Activated T-cell treated with anti-CD3 and anti-CD28 coated beads, Interleukin-2, amount 50 U/mL, for 72 hours (primary cell): ENCODE data around the gene DNAH6. TPM values are rescaled to one million over a fixed set of nuclear protein-coding genes. Genes with fewer than 3 reads are reported as not detected.

Experiments
- ATAC-seq, 2 donors: fragments of 150-1000 bp; cut with Tn5 transposase; replicated peaks in 1 of 2; 2 replicates each; pipeline ENCODE4 v1.10.0; 2021; ENCODE audit warnings: moderate library complexity in 2 of 2, mild to moderate bottlenecking in 1 of 2
- DNase-seq, 2 donors: peaks; one replicate each; pipeline ENCODE4 v3.0.0; 2021 to 2022; ENCODE audit warnings: mixed read lengths in 1 of 2
- H3K27ac Mint-ChIP-seq: one replicate; pipeline ENCODE4 v1.8.0; 2022; ENCODE audit warnings: mild to moderate bottlenecking, moderate library complexity, mixed read lengths
- H3K27me3 Mint-ChIP-seq: one replicate; pipeline ENCODE4 v1.8.0; 2022; ENCODE audit warnings: low read depth, mixed read lengths
- H3K36me3 Mint-ChIP-seq, 2 donors: one replicate each; pipeline ENCODE4 v1.8.0; 2022; ENCODE audit warnings: mixed read lengths in 2 of 2, mild to moderate bottlenecking in 1 of 2; ENCODE audit not compliant: insufficient read depth in 2 of 2
- H3K4me1 Mint-ChIP-seq: one replicate; pipeline ENCODE4 v1.8.0; 2022; ENCODE audit warnings: low read depth, mixed read lengths
- H3K4me3 Mint-ChIP-seq, 2 donors: one replicate each; pipeline ENCODE4 v1.8.0; 2022; ENCODE audit warnings: mild to moderate bottlenecking in 2 of 2, mixed read lengths in 2 of 2, moderate library complexity in 2 of 2
- H3K9me3 Mint-ChIP-seq, 2 donors: one replicate each; pipeline ENCODE4 v1.8.0; 2022; ENCODE audit warnings: mixed read lengths in 2 of 2
- total RNA-seq, 2 donors: library from RNA; stranded (reverse); gene quantifications; one replicate each; pipeline ENCODE4 v1.2.3, GENCODE V29; 2022

The DNAH6 gene
- total RNA-seq, 2 donors from 2014 or later: 1.0 to 1.5 TPM

DNA sequence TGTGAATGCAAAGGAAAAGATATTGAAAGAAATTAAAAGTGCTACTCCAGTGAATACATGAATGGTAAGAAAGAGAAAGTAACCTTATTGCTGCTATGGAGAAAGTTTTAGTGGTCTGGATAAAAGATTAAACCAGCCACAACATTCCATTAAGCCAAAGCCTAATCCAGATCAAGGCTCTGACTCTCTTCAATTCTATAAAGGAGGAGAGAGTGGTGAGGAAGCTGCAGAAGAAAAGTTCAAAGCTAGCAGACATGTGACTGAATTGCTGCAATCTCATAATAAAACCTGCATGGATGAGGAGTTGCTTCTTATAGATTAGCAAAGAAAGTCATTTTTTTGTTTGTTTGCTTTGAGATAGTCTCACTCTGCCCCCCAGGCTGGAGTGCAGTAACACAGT is 130.2 kb downstream of the DNAH6 start:
- Mint-ChIP-seq H3K27ac (no peak overlapping the region), H3K27me3 (no peaks in the 10 kb centered on the region), H3K9me3 (peaks cover 6% of the 10 kb centered on the region in 2 donors), H3K4me3 (no peak overlapping the region), H3K36me3 (peaks cover 7 to 11% of the 10 kb centered on the region in 2 donors), H3K4me1 (peaks cover 48% of the 10 kb centered on the region)
- no peak for DNase-seq
- no peak for ATAC-seq

DNA sequence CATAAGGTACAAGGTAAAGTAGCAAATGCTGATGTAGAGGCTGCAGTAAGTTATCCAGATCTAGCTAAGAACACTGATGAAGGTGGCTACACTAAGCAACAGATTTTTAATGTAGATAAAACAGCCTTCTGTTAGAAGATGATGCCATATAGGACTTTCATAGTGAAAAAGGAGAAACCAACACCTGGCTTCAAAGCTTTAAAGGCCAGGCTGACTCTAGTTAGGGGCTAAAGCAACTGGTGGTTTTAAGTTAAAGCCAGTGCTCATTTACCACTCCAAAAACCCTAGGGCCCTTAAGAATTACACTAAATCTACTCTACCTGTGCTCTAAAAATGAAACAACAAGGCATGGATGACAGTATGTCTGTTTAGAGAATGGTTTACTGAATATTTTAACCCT is 131.0 kb downstream of the DNAH6 start:
- DNase-seq (no peak), ATAC-seq (peak; percentile 38 to 54)
- Mint-ChIP-seq H3K4me1 (peaks cover 55% of the 10 kb centered on the region), H3K27ac (no peak overlapping the region), H3K4me3 (no peak overlapping the region), H3K27me3 (no peaks in the 10 kb centered on the region), H3K36me3 (peaks cover 7 to 11% of the 10 kb centered on the region in 2 donors), H3K9me3 (peaks cover 6% of the 10 kb centered on the region in 2 donors)

GRCh38 chr2:84649058-84649457 is 132.8 kb downstream of the DNAH6 start:
- Mint-ChIP-seq H3K9me3 (peaks cover 0 to 1% of the 10 kb centered on the region in 2 donors), H3K27me3 (no peaks in the 10 kb centered on the region), H3K27ac (no peak overlapping the region), H3K4me3 (peak overlapping the region; percentile 1 to 67), H3K4me1 (peaks cover 71% of the 10 kb centered on the region), H3K36me3 (peaks cover 1% of the 10 kb centered on the region in 2 donors)
- no peak for DNase-seq
- peak in 1 of 2 donors; percentile 20 for ATAC-seq

- Mint-ChIP-seq H3K27me3 (no peaks in the 10 kb centered on the region), H3K9me3 (peaks cover 0 to 1% of the 10 kb centered on the region in 2 donors), H3K36me3 (peaks cover 0 to 1% of the 10 kb centered on the region in 2 donors), H3K4me1 (peaks cover 76% of the 10 kb centered on the region), H3K4me3 (peak overlapping the region; percentile 67 to 68), H3K27ac (peak overlapping the region; percentile 90)
- no peak for DNase-seq
- no peak for ATAC-seq
Measured at GRCh38 chr2:84649487-84650142, 133.3 kb downstream of the DNAH6 start.

DNA sequence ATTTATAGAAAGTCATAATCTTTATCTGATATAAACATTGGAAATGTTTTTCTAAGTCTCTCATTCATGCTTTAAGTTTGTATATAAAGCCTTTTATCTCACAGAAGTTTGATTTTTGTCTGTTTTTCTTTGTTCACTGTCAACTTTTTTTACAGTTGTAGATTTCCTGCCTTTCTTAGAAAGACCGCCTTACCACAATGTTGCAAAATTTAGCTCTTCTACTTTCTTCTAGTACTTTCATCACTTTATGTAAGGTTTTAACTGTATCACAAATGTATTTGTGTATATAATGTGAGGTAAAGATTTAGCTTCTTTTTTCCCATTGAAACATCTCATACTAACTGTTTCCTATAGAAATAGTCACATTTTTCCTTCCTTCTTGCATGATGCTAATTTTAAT is 136.1 kb downstream of the DNAH6 start:
- H3K4me3 Mint-ChIP-seq: peak overlapping the region; percentile 2 to 57
- H3K27me3 Mint-ChIP-seq: no peaks in the 10 kb centered on the region
- DNase-seq (no peak), ATAC-seq (no peak)
- H3K27ac Mint-ChIP-seq: peak overlapping the region; percentile 15
- H3K36me3 Mint-ChIP-seq: peaks cover 3 to 4% of the 10 kb centered on the region in 2 donors
- H3K4me1 Mint-ChIP-seq: peaks cover 79% of the 10 kb centered on the region
- H3K9me3 Mint-ChIP-seq: peaks cover 2 to 5% of the 10 kb centered on the region in 2 donors

- ATAC-seq (no peak), DNase-seq (no peak)
- Mint-ChIP-seq H3K27ac (no peak overlapping the region), H3K36me3 (peaks cover 3 to 4% of the 10 kb centered on the region in 2 donors), H3K4me1 (peaks cover 70% of the 10 kb centered on the region), H3K27me3 (no peaks in the 10 kb centered on the region), H3K9me3 (peaks cover 2 to 5% of the 10 kb centered on the region in 2 donors), H3K4me3 (no peak overlapping the region)
Measured at GRCh38 chr2:84653302-84653701, 137.0 kb downstream of the DNAH6 start.

GRCh38 chr2:84654414-84654813 is 138.1 kb downstream of the DNAH6 start:
- Mint-ChIP-seq H3K27me3 (no peaks in the 10 kb centered on the region), H3K9me3 (peaks cover 2 to 5% of the 10 kb centered on the region in 2 donors), H3K4me3 (no peak overlapping the region), H3K4me1 (peaks cover 59% of the 10 kb centered on the region), H3K36me3 (peaks cover 3 to 4% of the 10 kb centered on the region in 2 donors), H3K27ac (no peak overlapping the region)
- no peak for ATAC-seq
- no peak for DNase-seq

- no peaks in the 10 kb centered on the region for H3K27me3 Mint-ChIP-seq
- H3K4me3 Mint-ChIP-seq: no peak overlapping the region
- ATAC-seq (no peak), DNase-seq (no peak)
- no peak overlapping the region for H3K27ac Mint-ChIP-seq
- peaks cover 0 to under 1% of the 10 kb centered on the region in 2 donors for H3K36me3 Mint-ChIP-seq
- no peaks in the 10 kb centered on the region for H3K4me1 Mint-ChIP-seq
- peaks cover 0 to 6% of the 10 kb centered on the region in 2 donors for H3K9me3 Mint-ChIP-seq
Measured at GRCh38 chr2:84669122-84669521, 152.8 kb downstream of the DNAH6 start.

- Mint-ChIP-seq H3K4me1 (peaks cover 7% of the 10 kb centered on the region), H3K4me3 (no peak overlapping the region), H3K27ac (no peak overlapping the region), H3K9me3 (no peaks in the 10 kb centered on the region), H3K36me3 (no peaks in the 10 kb centered on the region), H3K27me3 (no peaks in the 10 kb centered on the region)
- DNase-seq (no peak), ATAC-seq (no peak)
Measured at GRCh38 chr2:84674099-84674498, 157.8 kb downstream of the DNAH6 start.

DNA sequence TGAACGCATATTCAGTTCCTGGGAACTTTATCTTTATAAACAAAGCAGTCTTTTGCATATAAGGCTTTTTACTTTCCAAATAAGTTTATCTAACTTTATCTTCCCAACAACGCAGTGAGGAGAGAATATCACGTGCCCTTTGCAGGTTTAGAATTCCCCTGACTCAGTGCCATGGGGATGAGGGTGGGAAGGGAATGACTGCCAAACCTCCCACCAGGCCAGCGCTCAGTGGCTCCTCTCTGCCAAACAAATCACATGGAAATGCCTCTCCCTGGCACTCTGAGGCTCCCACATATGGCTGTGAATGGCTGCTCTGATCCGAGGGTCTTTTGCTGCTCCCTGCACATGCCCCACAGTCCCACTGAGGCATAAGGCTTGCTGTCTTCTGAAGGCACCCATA is 158.3 kb downstream of the DNAH6 start:
- Mint-ChIP-seq H3K27ac (no peak overlapping the region), H3K27me3 (no peaks in the 10 kb centered on the region), H3K36me3 (no peaks in the 10 kb centered on the region), H3K4me3 (no peak overlapping the region), H3K9me3 (no peaks in the 10 kb centered on the region), H3K4me1 (peaks cover 7% of the 10 kb centered on the region)
- DNase-seq (no peak), ATAC-seq (no peak)

GRCh38 chr2:84676295-84676694 is 160.0 kb downstream of the DNAH6 start:
- H3K4me3 Mint-ChIP-seq: no peak overlapping the region
- DNase-seq (no peak), ATAC-seq (peak; percentile 38 to 62)
- H3K9me3 Mint-ChIP-seq: peaks cover 0 to 2% of the 10 kb centered on the region in 2 donors
- H3K4me1 Mint-ChIP-seq: peaks cover 7% of the 10 kb centered on the region
- no peak overlapping the region for H3K27ac Mint-ChIP-seq
- no peaks in the 10 kb centered on the region for H3K27me3 Mint-ChIP-seq
- no peaks in the 10 kb centered on the region for H3K36me3 Mint-ChIP-seq

- H3K9me3 Mint-ChIP-seq: peaks cover 1 to 2% of the 10 kb centered on the region in 2 donors
- H3K27me3 Mint-ChIP-seq: no peaks in the 10 kb centered on the region
- no peak overlapping the region for H3K27ac Mint-ChIP-seq
- H3K4me3 Mint-ChIP-seq: no peak overlapping the region
- H3K36me3 Mint-ChIP-seq: peaks cover 0 to 1% of the 10 kb centered on the region in 2 donors
- peaks cover 7% of the 10 kb centered on the region for H3K4me1 Mint-ChIP-seq
- ATAC-seq (no peak), DNase-seq (no peak)
Measured at GRCh38 chr2:84678214-84678613, 161.9 kb downstream of the DNAH6 start.

GRCh38 chr2:84686783-84687476 is 170.6 kb downstream of the DNAH6 start:
- ATAC-seq: peak; percentile 65 to 78
- peaks cover 0 to 1% of the 10 kb centered on the region in 2 donors for H3K9me3 Mint-ChIP-seq
- no peak overlapping the region for H3K27ac Mint-ChIP-seq
- no peaks in the 10 kb centered on the region for H3K27me3 Mint-ChIP-seq
- no peak for DNase-seq
- H3K36me3 Mint-ChIP-seq: peaks cover 0 to under 1% of the 10 kb centered on the region in 2 donors
- H3K4me3 Mint-ChIP-seq: peak overlapping the region; percentile 18 to 23
- H3K4me1 Mint-ChIP-seq: peaks cover 22% of the 10 kb centered on the region
